GM06990 (cell line): ENCODE results near the gene BACE1-AS.

Experiments used
- DNase-seq: peaks from one replicate; pipeline ENCODE4 v3.0.0-alpha.2; 2011; ENCODE audit not compliant: insufficient read length; ENCODE audit errors: extremely low read depth
- H3K27me3 ChIP-seq: replicated peaks from 2 replicates; pipeline ENCODE4 v1.6.0; 2011; ENCODE audit warnings: low read length; ENCODE audit not compliant: control insufficient read depth, insufficient read depth
- H3K36me3 ChIP-seq: 2 replicates; pipeline ENCODE4 v1.5.1; 2011; ENCODE audit warnings: low read length; ENCODE audit not compliant: control insufficient read depth, insufficient read depth
- H3K4me3 ChIP-seq: replicated peaks from 2 replicates; pipeline ENCODE4 v1.5.1; 2011; ENCODE audit warnings: low read depth, mild to moderate bottlenecking, control low read depth, low read length
- CTCF ChIP-seq: IDR thresholded peaks from 2 replicates; pipeline ENCODE4 v1.5.1; 2011; ENCODE audit warnings: low read length, control low read depth, mild to moderate bottlenecking, inconsistent platforms; ENCODE audit not compliant: insufficient read depth, poor library complexity, severe bottlenecking

BACE1-AS gene

GRCh38 chr11:117282956-117283355 is 8.2 kb upstream of the BACE1-AS start:
- H3K4me3 ChIP-seq: no peak overlapping the region
- TF ChIP-seq CTCF: no peak
- no peaks in the 10 kb centered on the region for H3K27me3 ChIP-seq
- no peak for DNase-seq
- peaks cover 13% of the 10 kb centered on the region for H3K36me3 ChIP-seq

DNA sequence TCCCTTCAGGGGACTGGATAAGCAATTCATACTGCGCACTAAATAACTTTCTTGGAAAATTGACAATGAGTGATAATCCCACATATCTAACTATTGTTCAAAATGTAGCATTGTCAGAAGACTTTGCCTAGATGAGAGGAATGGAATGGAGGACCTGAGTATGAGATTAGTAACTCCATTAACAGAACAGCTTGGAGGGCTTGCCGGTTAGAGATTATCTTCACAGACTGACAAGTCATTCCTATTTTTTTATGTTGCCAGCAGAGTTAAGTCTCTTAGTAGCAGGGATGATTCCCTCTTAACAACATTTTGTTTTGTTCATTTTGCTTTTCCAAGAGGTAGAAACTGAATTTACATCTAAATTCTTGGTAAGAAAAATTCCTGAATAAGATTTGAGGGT is 7.1 kb upstream of the BACE1-AS start:
- no peak for DNase-seq
- H3K4me3 ChIP-seq: no peak overlapping the region
- peaks cover 13% of the 10 kb centered on the region for H3K36me3 ChIP-seq
- no peak for TF ChIP-seq CTCF
- no peaks in the 10 kb centered on the region for H3K27me3 ChIP-seq

DNA sequence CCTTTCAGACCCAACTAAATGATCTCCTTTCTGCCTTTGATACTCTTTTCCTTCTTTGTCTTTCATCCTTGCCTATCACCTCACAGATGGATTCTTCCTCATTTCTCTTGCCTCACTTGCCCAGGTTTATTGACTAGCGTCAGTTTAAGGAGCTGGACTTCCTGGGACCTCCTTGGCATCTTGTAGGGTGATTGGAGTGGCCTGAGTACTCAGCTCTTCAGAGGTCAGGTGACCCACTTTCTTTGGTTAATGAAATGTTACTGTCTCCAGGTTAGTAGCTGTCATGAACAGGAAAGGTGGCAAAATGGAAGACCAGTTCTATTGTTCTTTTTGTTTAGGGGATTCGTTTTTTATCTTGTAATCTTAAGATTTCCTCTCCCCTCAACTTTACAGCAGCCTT is 4.6 kb upstream of the BACE1-AS start:
- no peak for DNase-seq
- Histone ChIP-seq H3K27me3 (no peaks in the 10 kb centered on the region), H3K4me3 (no peak overlapping the region), H3K36me3 (peaks cover 13% of the 10 kb centered on the region)
- no peak for TF ChIP-seq CTCF

- Histone ChIP-seq H3K36me3 (peaks cover 10% of the 10 kb centered on the region), H3K27me3 (no peaks in the 10 kb centered on the region), H3K4me3 (no peak overlapping the region)
- no peak for DNase-seq
- no peak for TF ChIP-seq CTCF
These were observed 3.5 kb upstream of the BACE1-AS start for GRCh38 chr11:117287668-117288067.

DNA sequence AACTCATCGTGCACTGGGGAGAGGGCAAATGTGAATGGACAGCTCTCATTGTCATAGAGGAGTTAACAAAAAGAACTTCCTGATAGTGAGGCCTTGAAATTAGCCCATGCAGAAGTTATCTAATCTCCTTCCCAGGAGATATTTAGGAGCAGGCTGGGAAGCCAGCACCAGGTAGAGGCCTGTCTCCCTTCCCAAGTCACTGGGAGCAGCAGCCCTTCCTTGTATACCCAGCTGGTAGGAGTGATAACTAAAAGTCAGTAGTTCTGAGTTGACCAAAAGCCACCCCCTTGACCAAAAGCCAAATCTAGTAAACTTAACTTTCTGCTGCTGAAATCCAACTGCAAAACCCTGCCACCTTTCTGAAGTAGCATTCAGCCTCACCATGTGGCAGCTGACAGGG is 1.4 kb upstream of the BACE1-AS start:
- H3K36me3 ChIP-seq: peaks cover 8% of the 10 kb centered on the region
- DNase-seq: no peak
- no peaks in the 10 kb centered on the region for H3K27me3 ChIP-seq
- H3K4me3 ChIP-seq: no peak overlapping the region
- TF ChIP-seq CTCF: no peak

DNA sequence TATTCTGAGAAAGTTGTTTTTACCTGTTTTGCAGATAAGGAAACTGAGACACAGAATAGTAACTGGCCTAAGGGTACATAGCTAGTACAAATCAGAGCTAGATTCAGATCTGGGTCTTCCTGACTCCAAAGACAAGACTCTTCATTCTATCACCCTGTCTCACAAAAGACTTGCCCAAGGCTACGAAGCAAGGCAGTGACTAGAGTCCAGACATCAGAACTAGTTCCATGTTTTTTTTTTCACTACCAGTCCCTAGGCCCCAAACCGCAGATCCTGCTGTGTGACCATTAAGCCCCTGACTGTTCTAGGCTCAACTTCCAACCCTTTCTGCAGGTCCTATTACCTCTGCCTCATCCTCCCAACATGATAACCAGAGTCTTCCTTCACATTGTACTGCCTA is 1.5 kb downstream of the BACE1-AS start:
- Histone ChIP-seq H3K27me3 (no peaks in the 10 kb centered on the region), H3K4me3 (no peak overlapping the region), H3K36me3 (peaks cover 7% of the 10 kb centered on the region)
- no peak for DNase-seq
- TF ChIP-seq CTCF: no peak
